GM12878 (cell line): ENCODE results near the gene MDH1B.

ENCODE experiments used
- CEBPB ChIP-seq, 2 experiments: fragments of 150-350 bp in 1 of 2; IDR thresholded peaks; 2 replicates each; pipeline ENCODE4 v1.6.1; 2012 to 2014; ENCODE audit warnings: low read depth in 2 of 2, low read length in 2 of 2, borderline replicate concordance in 1 of 2, inconsistent platforms in 1 of 2
- CREM ChIP-seq: IDR thresholded peaks from 2 replicates; pipeline ENCODE4 v1.6.1; 2014; ENCODE audit warnings: antibody characterized with exemption, low read depth
- EP300 ChIP-seq, 2 experiments: fragments of 150-350 bp in 1 of 2; IDR thresholded peaks; 2 replicates each; pipeline ENCODE4 v1.6.1; 2011 to 2012; ENCODE audit warnings: low read depth in 2 of 2, low read length in 2 of 2, borderline replicate concordance in 1 of 2, improper control_type of control experiment in 1 of 2, inconsistent platforms in 1 of 2; ENCODE audit not compliant: control insufficient read depth in 1 of 2
- GATAD2B ChIP-seq: fragments of 450-650 bp; conservative IDR thresholded peaks from 2 replicates; pipeline ENCODE4 v1.6.1; 2017; ENCODE audit warnings: low read depth, mild to moderate bottlenecking, moderate library complexity
- IKZF2 ChIP-seq, 2 experiments: fragments of 450-650 bp; IDR thresholded peaks; 2 replicates each; pipeline ENCODE4 v1.6.1; 2017; ENCODE audit warnings: mild to moderate bottlenecking in 2 of 2, moderate library complexity in 2 of 2
- JUND ChIP-seq: IDR thresholded peaks from 2 replicates; pipeline ENCODE4 v1.6.1; 2012; ENCODE audit warnings: low read depth, mild to moderate bottlenecking, low read length, improper control_type of control experiment, moderate library complexity
- MXI1 ChIP-seq: fragments of 150-350 bp; IDR thresholded peaks from 2 replicates; pipeline ENCODE4 v1.6.1; 2011; ENCODE audit warnings: low read depth, mild to moderate bottlenecking, inconsistent platforms, low read length, improper control_type of control experiment
- POLR2A ChIP-seq: IDR thresholded peaks from 2 replicates; pipeline ENCODE4 v1.6.1; 2011; ENCODE audit warnings: low read depth, mild to moderate bottlenecking, low read length
- POLR2AphosphoS2 ChIP-seq: IDR thresholded peaks from 2 replicates; pipeline ENCODE4 v1.6.1; 2011; ENCODE audit warnings: low read depth, mild to moderate bottlenecking, low read length, improper control_type of control experiment, moderate library complexity
- SMC3 ChIP-seq: IDR thresholded peaks from 2 replicates; pipeline ENCODE4 v1.6.1; 2011; ENCODE audit warnings: low read length, improper control_type of control experiment, borderline replicate concordance
- ZBED1 ChIP-seq: IDR thresholded peaks from 2 replicates; pipeline ENCODE4 v1.6.1; 2016; ENCODE audit warnings: borderline replicate concordance
- TF ChIP-seq, protein P1 (sequence below): fragments of 450-650 bp; IDR thresholded peaks from 2 replicates; pipeline ENCODE4 v1.6.1; 2017; ENCODE audit warnings: mild to moderate bottlenecking
- TF ChIP-seq, protein P2 (sequence below), 3 experiments: IDR thresholded peaks in 2 of 3; conservative IDR thresholded peaks in 1 of 3; 2 replicates each; pipeline ENCODE4 v1.5.1; 2011; ENCODE audit warnings: low read depth in 3 of 3, low read length in 3 of 3, mild to moderate bottlenecking in 3 of 3, control low read depth in 2 of 3, moderate library complexity in 2 of 3, inconsistent platforms in 1 of 3, mixed read lengths in 1 of 3; ENCODE audit not compliant: control insufficient read depth in 2 of 3, insufficient read depth in 1 of 3; ENCODE audit errors: extremely low read depth in 1 of 3
- TF ChIP-seq, protein P3 (sequence below): IDR thresholded peaks from 2 replicates; pipeline ENCODE4 v1.6.1; 2012; ENCODE audit warnings: mild to moderate bottlenecking, low read depth, low read length

DNA sequence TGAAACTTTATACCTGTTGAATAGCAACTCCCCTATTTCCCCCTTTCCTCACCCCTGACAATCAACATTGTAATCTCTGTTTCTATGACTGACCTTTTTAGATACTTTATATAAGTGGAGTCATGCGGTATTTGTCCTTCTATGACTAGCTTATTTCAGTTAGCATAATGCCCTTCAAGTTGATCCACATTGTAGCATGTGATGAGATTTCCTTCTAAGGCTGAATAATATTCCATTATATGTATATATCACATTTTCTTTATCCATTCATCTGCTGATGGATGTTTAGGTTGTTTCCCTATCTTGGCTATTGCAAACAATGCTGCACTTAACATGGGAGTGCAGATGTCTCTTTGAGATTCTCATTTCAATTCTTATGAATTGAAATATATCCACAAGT is 9.7 kb upstream of the MDH1B start:
- TF ChIP-seq ZBED1 (no peak), POLR2A (no peak), CEBPB (IDR thresholded peaks at IDR 0.05; ENCODE audit: borderline replicate concordance in 1 of 2, low read depth in 2 of 2, low read length in 2 of 2) (no peak), MXI1 (no peak), POLR2AphosphoS2 (no peak), SMC3 (no peak), GATAD2B (no peak), IKZF2 (IDR thresholded peaks at IDR 0.05) (no peak), JUND (no peak), CREM (no peak), EP300 (IDR thresholded peaks at IDR 0.05; ENCODE audit: borderline replicate concordance in 1 of 2, control insufficient read depth in 1 of 2, low read depth in 2 of 2, low read length in 2 of 2) (no peak)
- TF ChIP-seq, protein P1, sequence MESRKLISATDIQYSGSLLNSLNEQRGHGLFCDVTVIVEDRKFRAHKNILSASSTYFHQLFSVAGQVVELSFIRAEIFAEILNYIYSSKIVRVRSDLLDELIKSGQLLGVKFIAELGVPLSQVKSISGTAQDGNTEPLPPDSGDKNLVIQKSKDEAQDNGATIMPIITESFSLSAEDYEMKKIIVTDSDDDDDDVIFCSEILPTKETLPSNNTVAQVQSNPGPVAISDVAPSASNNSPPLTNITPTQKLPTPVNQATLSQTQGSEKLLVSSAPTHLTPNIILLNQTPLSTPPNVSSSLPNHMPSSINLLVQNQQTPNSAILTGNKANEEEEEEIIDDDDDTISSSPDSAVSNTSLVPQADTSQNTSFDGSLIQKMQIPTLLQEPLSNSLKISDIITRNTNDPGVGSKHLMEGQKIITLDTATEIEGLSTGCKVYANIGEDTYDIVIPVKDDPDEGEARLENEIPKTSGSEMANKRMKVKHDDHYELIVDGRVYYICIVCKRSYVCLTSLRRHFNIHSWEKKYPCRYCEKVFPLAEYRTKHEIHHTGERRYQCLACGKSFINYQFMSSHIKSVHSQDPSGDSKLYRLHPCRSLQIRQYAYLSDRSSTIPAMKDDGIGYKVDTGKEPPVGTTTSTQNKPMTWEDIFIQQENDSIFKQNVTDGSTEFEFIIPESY = no peak
- TF ChIP-seq, protein P2, sequence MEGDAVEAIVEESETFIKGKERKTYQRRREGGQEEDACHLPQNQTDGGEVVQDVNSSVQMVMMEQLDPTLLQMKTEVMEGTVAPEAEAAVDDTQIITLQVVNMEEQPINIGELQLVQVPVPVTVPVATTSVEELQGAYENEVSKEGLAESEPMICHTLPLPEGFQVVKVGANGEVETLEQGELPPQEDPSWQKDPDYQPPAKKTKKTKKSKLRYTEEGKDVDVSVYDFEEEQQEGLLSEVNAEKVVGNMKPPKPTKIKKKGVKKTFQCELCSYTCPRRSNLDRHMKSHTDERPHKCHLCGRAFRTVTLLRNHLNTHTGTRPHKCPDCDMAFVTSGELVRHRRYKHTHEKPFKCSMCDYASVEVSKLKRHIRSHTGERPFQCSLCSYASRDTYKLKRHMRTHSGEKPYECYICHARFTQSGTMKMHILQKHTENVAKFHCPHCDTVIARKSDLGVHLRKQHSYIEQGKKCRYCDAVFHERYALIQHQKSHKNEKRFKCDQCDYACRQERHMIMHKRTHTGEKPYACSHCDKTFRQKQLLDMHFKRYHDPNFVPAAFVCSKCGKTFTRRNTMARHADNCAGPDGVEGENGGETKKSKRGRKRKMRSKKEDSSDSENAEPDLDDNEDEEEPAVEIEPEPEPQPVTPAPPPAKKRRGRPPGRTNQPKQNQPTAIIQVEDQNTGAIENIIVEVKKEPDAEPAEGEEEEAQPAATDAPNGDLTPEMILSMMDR (IDR thresholded peaks at IDR 0.05 in 2 of 3, conservative IDR thresholded peaks at IDR 0.05 in 1 of 3; ENCODE audit: control insufficient read depth in 2 of 3, extremely low read depth in 1 of 3, insufficient read depth in 1 of 3, low read depth in 3 of 3, low read length in 3 of 3) = no peak
- TF ChIP-seq, protein P3, sequence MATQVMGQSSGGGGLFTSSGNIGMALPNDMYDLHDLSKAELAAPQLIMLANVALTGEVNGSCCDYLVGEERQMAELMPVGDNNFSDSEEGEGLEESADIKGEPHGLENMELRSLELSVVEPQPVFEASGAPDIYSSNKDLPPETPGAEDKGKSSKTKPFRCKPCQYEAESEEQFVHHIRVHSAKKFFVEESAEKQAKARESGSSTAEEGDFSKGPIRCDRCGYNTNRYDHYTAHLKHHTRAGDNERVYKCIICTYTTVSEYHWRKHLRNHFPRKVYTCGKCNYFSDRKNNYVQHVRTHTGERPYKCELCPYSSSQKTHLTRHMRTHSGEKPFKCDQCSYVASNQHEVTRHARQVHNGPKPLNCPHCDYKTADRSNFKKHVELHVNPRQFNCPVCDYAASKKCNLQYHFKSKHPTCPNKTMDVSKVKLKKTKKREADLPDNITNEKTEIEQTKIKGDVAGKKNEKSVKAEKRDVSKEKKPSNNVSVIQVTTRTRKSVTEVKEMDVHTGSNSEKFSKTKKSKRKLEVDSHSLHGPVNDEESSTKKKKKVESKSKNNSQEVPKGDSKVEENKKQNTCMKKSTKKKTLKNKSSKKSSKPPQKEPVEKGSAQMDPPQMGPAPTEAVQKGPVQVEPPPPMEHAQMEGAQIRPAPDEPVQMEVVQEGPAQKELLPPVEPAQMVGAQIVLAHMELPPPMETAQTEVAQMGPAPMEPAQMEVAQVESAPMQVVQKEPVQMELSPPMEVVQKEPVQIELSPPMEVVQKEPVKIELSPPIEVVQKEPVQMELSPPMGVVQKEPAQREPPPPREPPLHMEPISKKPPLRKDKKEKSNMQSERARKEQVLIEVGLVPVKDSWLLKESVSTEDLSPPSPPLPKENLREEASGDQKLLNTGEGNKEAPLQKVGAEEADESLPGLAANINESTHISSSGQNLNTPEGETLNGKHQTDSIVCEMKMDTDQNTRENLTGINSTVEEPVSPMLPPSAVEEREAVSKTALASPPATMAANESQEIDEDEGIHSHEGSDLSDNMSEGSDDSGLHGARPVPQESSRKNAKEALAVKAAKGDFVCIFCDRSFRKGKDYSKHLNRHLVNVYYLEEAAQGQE = no peak
